ENCODE measurements around the gene KRTAP2-2. TPM values are rescaled to one million over a fixed set of nuclear protein-coding genes. Genes with fewer than 3 reads are reported as not detected.

The KRTAP2-2 gene
- total RNA-seq, 1 donor from 2014 or later: not detected

- H3K36me3 ChIP-seq: no peaks in the 10 kb centered on the region
- TF ChIP-seq, protein P1, sequence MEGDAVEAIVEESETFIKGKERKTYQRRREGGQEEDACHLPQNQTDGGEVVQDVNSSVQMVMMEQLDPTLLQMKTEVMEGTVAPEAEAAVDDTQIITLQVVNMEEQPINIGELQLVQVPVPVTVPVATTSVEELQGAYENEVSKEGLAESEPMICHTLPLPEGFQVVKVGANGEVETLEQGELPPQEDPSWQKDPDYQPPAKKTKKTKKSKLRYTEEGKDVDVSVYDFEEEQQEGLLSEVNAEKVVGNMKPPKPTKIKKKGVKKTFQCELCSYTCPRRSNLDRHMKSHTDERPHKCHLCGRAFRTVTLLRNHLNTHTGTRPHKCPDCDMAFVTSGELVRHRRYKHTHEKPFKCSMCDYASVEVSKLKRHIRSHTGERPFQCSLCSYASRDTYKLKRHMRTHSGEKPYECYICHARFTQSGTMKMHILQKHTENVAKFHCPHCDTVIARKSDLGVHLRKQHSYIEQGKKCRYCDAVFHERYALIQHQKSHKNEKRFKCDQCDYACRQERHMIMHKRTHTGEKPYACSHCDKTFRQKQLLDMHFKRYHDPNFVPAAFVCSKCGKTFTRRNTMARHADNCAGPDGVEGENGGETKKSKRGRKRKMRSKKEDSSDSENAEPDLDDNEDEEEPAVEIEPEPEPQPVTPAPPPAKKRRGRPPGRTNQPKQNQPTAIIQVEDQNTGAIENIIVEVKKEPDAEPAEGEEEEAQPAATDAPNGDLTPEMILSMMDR (IDR thresholded peaks at IDR 0.05; ENCODE audit: borderline replicate concordance): no peak
- DNase-seq: no peak
- no peak overlapping the region for H3K27ac ChIP-seq (replicated peaks)
- H3K4me3 ChIP-seq: no peak overlapping the region
- no peaks in the 10 kb centered on the region for H3K9me3 ChIP-seq (replicated peaks)
- H3K4me1 ChIP-seq: peaks cover 8% of the 10 kb centered on the region
- intact Hi-C loops (cut with micrococcal nuclease): no loop called here
- no peaks in the 10 kb centered on the region for H3K27me3 ChIP-seq (ENCODE audit: low read depth)
These were observed 39.6 kb downstream of the KRTAP2-2 start for GRCh38 chr17:41015454-41015853.

GRCh38 chr17:41013606-41014005 is 41.4 kb downstream of the KRTAP2-2 start:
- no peaks in the 10 kb centered on the region for H3K9me3 ChIP-seq (replicated peaks)
- H3K4me3 ChIP-seq: no peak overlapping the region
- no peak overlapping the region for H3K27ac ChIP-seq (replicated peaks)
- no peak for DNase-seq
- no peaks in the 10 kb centered on the region for H3K36me3 ChIP-seq
- TF ChIP-seq, protein P1 (IDR thresholded peaks at IDR 0.05; ENCODE audit: borderline replicate concordance): no peak
- no peaks in the 10 kb centered on the region for H3K27me3 ChIP-seq (ENCODE audit: low read depth)
- intact Hi-C loops (cut with micrococcal nuclease): no loop called here
- peaks cover 8% of the 10 kb centered on the region for H3K4me1 ChIP-seq

DNA sequence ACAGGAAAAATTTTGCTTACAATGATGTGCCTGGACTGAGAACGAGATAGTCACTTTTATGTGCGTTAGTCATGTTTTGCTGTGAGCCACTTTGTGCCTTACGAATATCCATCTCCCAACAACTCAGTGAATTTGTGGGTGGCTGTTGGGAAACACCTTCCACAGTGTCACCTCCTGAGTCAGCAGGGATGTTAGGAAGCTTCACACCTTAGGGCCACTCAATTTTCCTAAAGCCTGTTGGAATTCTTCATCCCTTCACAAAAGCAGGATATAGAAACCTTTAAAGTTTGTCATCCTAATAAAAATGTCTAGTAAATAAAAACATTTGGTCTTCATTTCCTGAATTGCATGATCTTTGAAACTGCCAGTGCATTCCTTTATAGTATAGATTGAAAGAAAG is 41.8 kb downstream of the KRTAP2-2 start:
- intact Hi-C loops (cut with micrococcal nuclease): no loop called here
- DNase-seq: no peak
- Histone ChIP-seq H3K27ac (replicated peaks) (no peak overlapping the region), H3K36me3 (no peaks in the 10 kb centered on the region), H3K9me3 (replicated peaks) (no peaks in the 10 kb centered on the region), H3K27me3 (ENCODE audit: low read depth) (no peaks in the 10 kb centered on the region), H3K4me3 (no peak overlapping the region), H3K4me1 (peaks cover 8% of the 10 kb centered on the region)
- TF ChIP-seq, protein P1 (IDR thresholded peaks at IDR 0.05; ENCODE audit: borderline replicate concordance): no peak

DNA sequence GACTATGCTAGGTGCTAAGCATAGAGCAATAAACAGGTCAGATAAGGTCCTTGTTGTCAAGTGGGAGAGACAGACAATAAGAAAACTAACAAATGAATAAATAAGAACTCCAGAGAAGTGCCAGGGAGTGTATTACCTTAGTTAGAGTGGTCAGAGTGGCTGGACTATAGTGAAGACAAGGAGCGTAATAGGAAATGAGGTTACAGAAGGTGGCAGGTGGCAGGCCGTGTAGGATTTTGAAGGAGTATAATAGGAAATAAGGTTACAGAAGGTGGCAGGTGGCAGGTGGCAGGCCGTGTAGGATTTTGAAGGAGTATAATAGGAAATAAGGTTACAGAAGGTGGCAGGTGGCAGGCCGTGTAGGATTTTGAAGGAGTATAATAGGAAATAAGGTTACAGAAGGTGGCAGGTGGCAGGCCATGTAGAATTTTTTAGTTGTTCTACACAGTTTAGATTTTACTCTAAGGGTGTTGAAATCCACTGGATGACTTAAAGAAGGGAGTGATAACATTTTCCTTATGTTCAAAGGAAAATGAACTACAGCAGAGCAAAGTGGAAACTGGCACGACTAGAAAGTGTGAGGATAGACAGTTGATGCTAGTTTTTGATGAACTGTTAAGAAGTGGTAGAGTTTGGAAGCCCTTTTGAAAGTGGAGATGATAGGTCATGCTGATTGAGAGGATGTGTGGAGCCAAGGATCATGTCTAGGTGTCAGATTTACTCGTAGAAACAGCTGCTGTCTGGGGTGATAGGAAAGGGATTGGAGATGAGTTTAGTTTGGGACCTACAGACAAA is 42.5 kb downstream of the KRTAP2-2 start:
- intact Hi-C loops (cut with micrococcal nuclease): no loop called here
- TF ChIP-seq, protein P1 (IDR thresholded peaks at IDR 0.05; ENCODE audit: borderline replicate concordance): no peak
- Histone ChIP-seq H3K9me3 (replicated peaks) (no peaks in the 10 kb centered on the region), H3K27ac (replicated peaks) (no peak overlapping the region), H3K4me1 (peaks cover 8% of the 10 kb centered on the region), H3K4me3 (no peak overlapping the region), H3K27me3 (ENCODE audit: low read depth) (no peaks in the 10 kb centered on the region), H3K36me3 (no peaks in the 10 kb centered on the region)
- DNase-seq: no peak

- Histone ChIP-seq H3K9me3 (replicated peaks) (no peaks in the 10 kb centered on the region), H3K27ac (replicated peaks) (no peak overlapping the region), H3K4me1 (peaks cover 8% of the 10 kb centered on the region), H3K36me3 (no peaks in the 10 kb centered on the region), H3K27me3 (ENCODE audit: low read depth) (no peaks in the 10 kb centered on the region), H3K4me3 (no peak overlapping the region)
- DNase-seq: no peak
- TF ChIP-seq, protein P1 (IDR thresholded peaks at IDR 0.05; ENCODE audit: borderline replicate concordance): no peak
- intact Hi-C loops (cut with micrococcal nuclease): no loop called here
These were observed 44.6 kb downstream of the KRTAP2-2 start for GRCh38 chr17:41010441-41010840.

Data from left ventricle myocardium inferior (tissue), 1 donor.